OCI-LY3 (cell line): ENCODE results near the gene NHLH2.

Experiments used
- CTCF ChIP-seq: fragments of 200-600, 300-600 bp; sonication (generic); IDR thresholded peaks from 2 replicates; pipeline ENCODE4 v1.5.1; 2014; ENCODE audit warnings: antibody characterized with exemption, low read length, low read depth
- EZH2phosphoT487 ChIP-seq: fragments of 200-600 bp; shearing (Covaris generic); IDR thresholded peaks from 2 replicates; pipeline ENCODE4 v1.6.1; 2018; ENCODE audit warnings: antibody characterized with exemption, mixed run types, low read depth

- TF ChIP-seq CTCF: no peak
- TF ChIP-seq EZH2phosphoT487: no peak
Measured at GRCh38 chr1:115862403-115862802, 21.5 kb upstream of the NHLH2 start.
